Left lung (tissue), 14 donors: ENCODE results near the gene ANKS1A. TPM values are rescaled to one million over a fixed set of nuclear protein-coding genes. Genes with fewer than 3 reads are reported as not detected.
"Not testable (repeated sequence)": the region's sequence is repeated elsewhere in the genome, so short reads cannot be mapped to it uniquely, and the experiment has no call there.

Experiments used
- ATAC-seq: fragments of 200-7000 bp; cut with Tn5 transposase; one replicate; pipeline ENCODE4 v1.9.1; 2020; ENCODE audit warnings: moderate library complexity
- DNase-seq, 4 donors: peaks; one replicate each; pipeline ENCODE4 v3.0.0-alpha.2; 2013 to 2020
- H3K27ac ChIP-seq, 2 donors: fragments of 200-600 bp; sonication (generic) in 1 of 2; one replicate each; pipeline versions ENCODE4 v1.5.0 to v1.8.0; 2020 to 2021
- H3K27me3 ChIP-seq, 2 donors: fragments of 200-600 bp; sonication (generic) in 1 of 2; one replicate each; pipeline versions ENCODE4 v1.5.0 to v1.8.0; 2020 to 2021
- H3K36me3 ChIP-seq, 2 donors: fragments of 200-600 bp; sonication (generic) in 1 of 2; one replicate each; pipeline versions ENCODE4 v1.5.0 to v1.8.0; 2020 to 2021
- H3K4me1 ChIP-seq, 2 donors: fragments of 200-600 bp; one replicate each; pipeline ENCODE4 v1.8.0; 2021
- H3K4me3 ChIP-seq, 2 donors: fragments of 200-600 bp; sonication (generic) in 1 of 2; one replicate each; pipeline versions ENCODE4 v1.5.0 to v1.8.0; 2020 to 2021; ENCODE audit warnings: mild to moderate bottlenecking in 1 of 2
- H3K9me3 ChIP-seq, 2 donors: fragments of 200-600 bp; sonication (generic) in 1 of 2; one replicate each; pipeline versions ENCODE4 v1.5.0 to v1.8.0; 2020 to 2021
- CTCF ChIP-seq, 2 donors: fragments of 200-600 bp; sonication (generic) in 1 of 2; IDR thresholded peaks; one replicate each; pipeline versions ENCODE4 v1.5.0 to v1.8.0; 2021; ENCODE audit warnings: antibody characterized with exemption in 2 of 2
- intact Hi-C, 2 donors: fragments of 100-400 bp; cut with DNase I; formaldehyde crosslinking; loops; one replicate each; pipeline versions ENCODE4 v1.11.2 to v1.14.2; 2022
- long read RNA-seq, 12 donors: library from polyadenylated mRNA in 2 of 12; unstranded in 2 of 12; transcript quantifications; one replicate each; pipeline ENCODE4 v2.0.0 and lab custom pipeline, GENCODE V29; 2019 to 2026
- polyA plus RNA-seq, 6 donors: library from polyadenylated mRNA; unstranded; fragments of 120-200 nt; gene quantifications; one replicate each; pipeline ENCODE4 v1.2.1, GENCODE V29; 2013; ENCODE audit not compliant: insufficient read length in 6 of 6
- total RNA-seq, 2 donors: library from RNA; stranded (reverse); fragmentation: NEBNext Ultra II Directional; extraction: Animal tissue kit (Norgen Biotek cat#: 25700); gene quantifications; one replicate each; pipeline ENCODE4 v1.2.1, GENCODE V29; 2021
- donor health status: DM: no; HTN: yes; CAD: no.
- donor health status: DM: no; HTN: no; CAD: no.

Gene ANKS1A
- total RNA-seq = 10 to 100 TPM; 28.7 to 45.4 TPM
- 10 to 100 TPM; 23.0 to 31.0 (median 25.5) TPM for polyA plus RNA-seq
- long read RNA-seq, donor 1 = 0 reads
- long read RNA-seq, donor 2 = 0 reads
- long read RNA-seq, donor 3 = 0 reads
- long read RNA-seq, donor 4, partial matches to known transcripts = 7 of 14 reads
- long read RNA-seq, donor 4, other reads (novel, unspliced or antisense) = 7 of 14 reads
- long read RNA-seq, donor 5 = 0 reads
- long read RNA-seq, donor 6, full-length matches to known transcripts = 1 of 1 reads
- long read RNA-seq, donor 6, partial matches to known transcripts = 0 of 1 reads
- long read RNA-seq, donor 6, other reads (novel, unspliced or antisense) = 0 of 1 reads
- long read RNA-seq, donor 7 = 0 reads
- long read RNA-seq, donor 8, full-length matches to known transcripts = 1 of 1 reads
- long read RNA-seq, donor 8, partial matches to known transcripts = 0 of 1 reads
- long read RNA-seq, donor 8, other reads (novel, unspliced or antisense) = 0 of 1 reads
- long read RNA-seq, donor 9 = 0 reads
- long read RNA-seq, donor 10, partial matches to known transcripts = 1 of 4 reads
- long read RNA-seq, donor 10, other reads (novel, unspliced or antisense) = 3 of 4 reads
- long read RNA-seq, donor 11, partial matches to known transcripts = 6 of 6 reads
- long read RNA-seq, donor 11, other reads (novel, unspliced or antisense) = 0 of 6 reads
- long read RNA-seq, donor 12 = 0 reads

- no peaks in the 10 kb centered on the region for H3K9me3 ChIP-seq
- intact Hi-C loops = no loop called here
- H3K27me3 ChIP-seq = no peaks in the 10 kb centered on the region
- peak; percentile 92 for ATAC-seq
- no peak for TF ChIP-seq CTCF (IDR thresholded peaks at IDR 0.05)
- H3K4me3 ChIP-seq = peak within 1 kb of the TSS; percentile 85
- no peaks in the 10 kb centered on the region for H3K36me3 ChIP-seq
- DNase-seq = peak; percentile 73 to 97 (median 90)
- peaks cover 6 to 56% of the 10 kb centered on the region in 2 donors for H3K4me1 ChIP-seq
- peak within 1 kb of the TSS; percentile 79 to 90 for H3K27ac ChIP-seq
Measured at GRCh38 chr6:34888874-34889555, at the start of gene ANKS1A. Gene ANKS1A, plus strand, starts transcription at chr6:34889255. Its CDS starts 148 bp downstream, at chr6:34889403.

- no peak for TF ChIP-seq CTCF (IDR thresholded peaks at IDR 0.05)
- Histone ChIP-seq H3K36me3 (peaks cover 0 to 51% of the 10 kb centered on the region in 2 donors), H3K9me3 (no peaks in the 10 kb centered on the region), H3K4me3 (no peak overlapping the region), H3K27ac (no peak overlapping the region), H3K4me1 (peaks cover 0 to 15% of the 10 kb centered on the region in 2 donors), H3K27me3 (no peaks in the 10 kb centered on the region)
- ATAC-seq (no peak), DNase-seq (no peak)
- intact Hi-C loops = no loop called here
Measured at GRCh38 chr6:34839666-34840352, 49.2 kb upstream of the ANKS1A start.

GRCh38 chr6:34849066-34849465 is 40.0 kb upstream of the ANKS1A start:
- H3K27ac ChIP-seq, ATAC-seq, H3K4me1 ChIP-seq, H3K27me3 ChIP-seq, DNase-seq, intact Hi-C loops, H3K4me3 ChIP-seq, H3K9me3 ChIP-seq: not testable (repeated sequence)
- peaks cover 0 to 36% of the 10 kb centered on the region in 2 donors for H3K36me3 ChIP-seq

GRCh38 chr6:34851361-34851760 is 37.7 kb upstream of the ANKS1A start:
- TF ChIP-seq CTCF (IDR thresholded peaks at IDR 0.05) = no peak
- Histone ChIP-seq H3K27ac (no peak overlapping the region), H3K27me3 (no peaks in the 10 kb centered on the region), H3K9me3 (no peaks in the 10 kb centered on the region), H3K4me1 (no peaks in the 10 kb centered on the region), H3K4me3 (no peak overlapping the region), H3K36me3 (peaks cover 0 to 49% of the 10 kb centered on the region in 2 donors)
- no peak for DNase-seq
- intact Hi-C loops = no loop called here
- ATAC-seq = no peak

- Histone ChIP-seq H3K27ac (no peak overlapping the region), H3K36me3 (peaks cover 0 to 60% of the 10 kb centered on the region in 2 donors), H3K4me3 (no peak overlapping the region), H3K9me3 (no peaks in the 10 kb centered on the region), H3K4me1 (no peaks in the 10 kb centered on the region), H3K27me3 (no peaks in the 10 kb centered on the region)
- intact Hi-C loops = no loop called here
- peak; percentile 14 for ATAC-seq
- TF ChIP-seq CTCF (IDR thresholded peaks at IDR 0.05) = no peak
- DNase-seq = no peak
Measured at GRCh38 chr6:34852406-34853085, 36.5 kb upstream of the ANKS1A start.
